NCI-H187 treated with DMSO at 0.1 percent for 48 hours (cell line): Measurements from ENCODE around the gene ARHGAP25.
A peak's percentile ranks its signal among the peaks of the same experiment; 100 is the strongest.

ENCODE experiments used
- DNase-seq: peaks from one replicate; lab custom pipeline; 2025; lab: John Stamatoyannopoulos, UW

The ARHGAP25 gene

GRCh38 chr2:68744366-68744912, 9.8 kb downstream of the ARHGAP25 start:
- no peak for DNase-seq

- DNase-seq, result no peak
These were observed 10.4 kb downstream of the ARHGAP25 start for GRCh38 chr2:68745006-68745405.

GRCh38 chr2:68746408-68746807, 11.8 kb downstream of the ARHGAP25 start:
- DNase-seq, result no peak

- no peak for DNase-seq
These were observed 12.8 kb downstream of the ARHGAP25 start for GRCh38 chr2:68747413-68747812.

- DNase-seq, result no peak
These were observed 13.3 kb downstream of the ARHGAP25 start for GRCh38 chr2:68747900-68748299.

GRCh38 chr2:68748568-68748967, 14.0 kb downstream of the ARHGAP25 start:
- DNase-seq, result no peak

GRCh38 chr2:68749345-68749744, 14.7 kb downstream of the ARHGAP25 start:
- DNase-seq, result no peak

GRCh38 chr2:68750592-68751396, 16.2 kb downstream of the ARHGAP25 start:
- DNase-seq, result no peak

GRCh38 chr2:68751397-68752339, 17.1 kb downstream of the ARHGAP25 start:
- DNase-seq, result peak; percentile 72

- no peak for DNase-seq
These were observed 18.7 kb downstream of the ARHGAP25 start for GRCh38 chr2:68753318-68753717.

GRCh38 chr2:68755071-68755470, 20.5 kb downstream of the ARHGAP25 start:
- DNase-seq, result no peak

GRCh38 chr2:68756178-68756577, 21.6 kb downstream of the ARHGAP25 start:
- no peak for DNase-seq

- no peak for DNase-seq
These were observed 22.5 kb downstream of the ARHGAP25 start for GRCh38 chr2:68757081-68757480.

GRCh38 chr2:68762100-68762499, 27.5 kb downstream of the ARHGAP25 start:
- no peak for DNase-seq

GRCh38 chr2:68762665-68763064, 28.1 kb downstream of the ARHGAP25 start:
- DNase-seq, result no peak

- no peak for DNase-seq
These were observed 29.6 kb downstream of the ARHGAP25 start for GRCh38 chr2:68764041-68764805.

GRCh38 chr2:68764806-68765311, 30.2 kb downstream of the ARHGAP25 start:
- DNase-seq, result no peak

- no peak for DNase-seq
These were observed 31.2 kb downstream of the ARHGAP25 start for GRCh38 chr2:68765739-68766375.

- no peak for DNase-seq
These were observed 31.8 kb downstream of the ARHGAP25 start for GRCh38 chr2:68766376-68766845.

- no peak for DNase-seq
These were observed 32.7 kb downstream of the ARHGAP25 start for GRCh38 chr2:68767031-68767961.
